Measurements from ENCODE around the gene SPTBN1.

GRCh38 chr2:54570321-54570855 lies 114.3 kb downstream of the SPTBN1 start:
- no peak for TF ChIP-seq CTCF (IDR thresholded peaks at IDR 0.05)
- TF ChIP-seq POLR2A (IDR thresholded peaks at IDR 0.05) = no peak
